ELF-1 (cell line): Measurements from ENCODE around the gene VPS41.

Source experiments
- DNase-seq: peaks from one replicate; pipeline ENCODE4 v3.0.0-alpha.2; 2016; ENCODE audit warnings: low read depth, low spot score

Gene VPS41

GRCh38 chr7:38731215-38731614 lies 177.8 kb downstream of the VPS41 start:
- no peak for DNase-seq

GRCh38 chr7:38728145-38728544 lies 180.8 kb downstream of the VPS41 start:
- peak; percentile 3 for DNase-seq

- no peak for DNase-seq
Observed at GRCh38 chr7:38727184-38727940, 181.6 kb downstream of the VPS41 start.

- DNase-seq, result no peak
Observed at GRCh38 chr7:38723327-38723726, 185.7 kb downstream of the VPS41 start.

- DNase-seq, result no peak
Observed at GRCh38 chr7:38716397-38716796, 192.6 kb downstream of the VPS41 start.

GRCh38 chr7:38709123-38709522 lies 199.9 kb downstream of the VPS41 start:
- no peak for DNase-seq

- no peak for DNase-seq
Observed at GRCh38 chr7:38704751-38705150, 204.2 kb downstream of the VPS41 start.

GRCh38 chr7:38704041-38704547 lies 204.9 kb downstream of the VPS41 start:
- no peak for DNase-seq

GRCh38 chr7:38703093-38703492 lies 205.9 kb downstream of the VPS41 start:
- DNase-seq, result no peak

GRCh38 chr7:38702002-38702535 lies 206.9 kb downstream of the VPS41 start:
- no peak for DNase-seq

GRCh38 chr7:38700116-38700515 lies 208.9 kb downstream of the VPS41 start:
- no peak for DNase-seq

- no peak for DNase-seq
Observed at GRCh38 chr7:38699471-38699870, 209.5 kb downstream of the VPS41 start.

- no peak for DNase-seq
Observed at GRCh38 chr7:38694326-38694725, 214.7 kb downstream of the VPS41 start.

GRCh38 chr7:38686888-38687287 lies 222.1 kb downstream of the VPS41 start:
- no peak for DNase-seq

GRCh38 chr7:38685851-38686250 lies 223.1 kb downstream of the VPS41 start:
- DNase-seq, result no peak

- DNase-seq, result no peak
Observed at GRCh38 chr7:38682606-38683005, 226.4 kb downstream of the VPS41 start.

- no peak for DNase-seq
Observed at GRCh38 chr7:38681882-38682281, 227.1 kb downstream of the VPS41 start.

GRCh38 chr7:38679419-38679818 lies 229.6 kb downstream of the VPS41 start:
- DNase-seq, result no peak

GRCh38 chr7:38678698-38679054 lies 230.3 kb downstream of the VPS41 start:
- DNase-seq, result no peak

- DNase-seq, result no peak
Observed at GRCh38 chr7:38677981-38678697, 230.9 kb downstream of the VPS41 start.

- DNase-seq, result no peak
Observed at GRCh38 chr7:38675494-38676106, 233.4 kb downstream of the VPS41 start.

GRCh38 chr7:38674513-38674912 lies 234.5 kb downstream of the VPS41 start:
- DNase-seq, result no peak
